ENCODE data around the gene CRYBB1. TPM values are rescaled to one million over a fixed set of nuclear protein-coding genes. Genes with fewer than 3 reads are reported as not detected.
A peak's percentile ranks its signal among the peaks of the same experiment; 100 is the strongest.

The CRYBB1 gene
- total RNA-seq, 4 donors from 2014 or later: 1.1 to 6.4 TPM; not detected in 2

DNA sequence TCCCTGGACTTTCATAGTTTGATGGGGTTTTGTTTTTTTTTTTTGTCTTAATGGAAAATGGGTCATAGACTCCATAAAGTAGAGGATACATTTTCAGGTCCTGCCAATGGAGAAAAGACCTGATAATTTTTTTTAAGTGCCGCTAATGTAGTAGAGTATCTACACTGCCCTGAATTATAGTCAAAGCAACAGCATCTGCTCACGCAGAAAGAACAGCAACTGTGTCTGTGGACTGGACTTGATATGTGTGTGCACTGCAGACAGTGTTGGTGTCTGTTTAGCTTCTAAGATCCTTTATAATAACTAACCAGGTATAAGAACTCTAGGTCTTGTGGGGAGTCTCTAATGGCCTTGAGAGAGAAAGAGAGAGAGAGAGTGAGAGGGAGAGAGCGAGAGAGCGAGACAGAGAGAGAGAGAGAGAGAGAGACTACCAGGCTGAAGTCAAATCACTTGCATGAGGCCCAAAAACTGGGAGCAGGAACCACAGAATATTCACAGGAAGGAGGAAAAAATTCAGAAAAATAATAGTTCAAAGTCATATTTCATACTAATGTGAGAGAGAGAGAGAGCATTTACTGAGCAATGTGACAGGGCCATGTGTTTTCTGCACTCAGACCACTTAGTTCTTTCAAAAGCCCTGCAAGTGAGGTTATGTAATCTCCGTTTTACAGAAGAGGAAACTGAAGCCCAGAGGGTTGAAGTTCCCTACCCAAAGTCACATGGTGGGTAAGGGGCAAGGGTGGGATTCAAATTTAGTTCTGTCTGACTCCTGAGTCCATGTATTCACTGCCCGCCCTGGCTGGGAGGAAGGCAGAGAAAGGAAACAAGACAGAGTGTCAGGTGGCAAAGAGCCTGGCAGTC is 30.9 kb upstream of the CRYBB1 start:
- Histone ChIP-seq H3K9me3 (no peaks in the 10 kb centered on the region), H3K27me3 (peaks cover 45% of the 10 kb centered on the region), H3K36me3 (no peaks in the 10 kb centered on the region), H3K4me3 (no peak overlapping the region), H3K4me1 (peaks cover 0 to 12% (median 9%) of the 10 kb centered on the region in 4 donors), H3K27ac (no peak overlapping the region)
- in situ Hi-C loops (cut with MboI; ENCODE audit: low pct_ligation_motif_present in 1 of 4, low pct_unique_long_range_greater_than_20kb in 1 of 4, low sequenced_read_pairs in 3 of 4) (no loop called here), intact Hi-C loops (cut with DNase I; ENCODE audit: low total_unique reads) (no loop called here)
- TF ChIP-seq, protein P1, sequence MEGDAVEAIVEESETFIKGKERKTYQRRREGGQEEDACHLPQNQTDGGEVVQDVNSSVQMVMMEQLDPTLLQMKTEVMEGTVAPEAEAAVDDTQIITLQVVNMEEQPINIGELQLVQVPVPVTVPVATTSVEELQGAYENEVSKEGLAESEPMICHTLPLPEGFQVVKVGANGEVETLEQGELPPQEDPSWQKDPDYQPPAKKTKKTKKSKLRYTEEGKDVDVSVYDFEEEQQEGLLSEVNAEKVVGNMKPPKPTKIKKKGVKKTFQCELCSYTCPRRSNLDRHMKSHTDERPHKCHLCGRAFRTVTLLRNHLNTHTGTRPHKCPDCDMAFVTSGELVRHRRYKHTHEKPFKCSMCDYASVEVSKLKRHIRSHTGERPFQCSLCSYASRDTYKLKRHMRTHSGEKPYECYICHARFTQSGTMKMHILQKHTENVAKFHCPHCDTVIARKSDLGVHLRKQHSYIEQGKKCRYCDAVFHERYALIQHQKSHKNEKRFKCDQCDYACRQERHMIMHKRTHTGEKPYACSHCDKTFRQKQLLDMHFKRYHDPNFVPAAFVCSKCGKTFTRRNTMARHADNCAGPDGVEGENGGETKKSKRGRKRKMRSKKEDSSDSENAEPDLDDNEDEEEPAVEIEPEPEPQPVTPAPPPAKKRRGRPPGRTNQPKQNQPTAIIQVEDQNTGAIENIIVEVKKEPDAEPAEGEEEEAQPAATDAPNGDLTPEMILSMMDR (IDR thresholded peaks at IDR 0.05): no peak
- no peak for TF ChIP-seq POLR2AphosphoS5 (IDR thresholded peaks at IDR 0.05)
- TF ChIP-seq EP300 (IDR thresholded peaks at IDR 0.05; ENCODE audit: low read depth): no peak
- TF ChIP-seq POLR2A (IDR thresholded peaks at IDR 0.05): no peak
- no peak for DNase-seq
- WGBS, 2 donors (ENCODE audit: low coverage in 1 of 2): 70 to 75% methylated on average over 5 to 6 of the region's 6 CpGs

DNA sequence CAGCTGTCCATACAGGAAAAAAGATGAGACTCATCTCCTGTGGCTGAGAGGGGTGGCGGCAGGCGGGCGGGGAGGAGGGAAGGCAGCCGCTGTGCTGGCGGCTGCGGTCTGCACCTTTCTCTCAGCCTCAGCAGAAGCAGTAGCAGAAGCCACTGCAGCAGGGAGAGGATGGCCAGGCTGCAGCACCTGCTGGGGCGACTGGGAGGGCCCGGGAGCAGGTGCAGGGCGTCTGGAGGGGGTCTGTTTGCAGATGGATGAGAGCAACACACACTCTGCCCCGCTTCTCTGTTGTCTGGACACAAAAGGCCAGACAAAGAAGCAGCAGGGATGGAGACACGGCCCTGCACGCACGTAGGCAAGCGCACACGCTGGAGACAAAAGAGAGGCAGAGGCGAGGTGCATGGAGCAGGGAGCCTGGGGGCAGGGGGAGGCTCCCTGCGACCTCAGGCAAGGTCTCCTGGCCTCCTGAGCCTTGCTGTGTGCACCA is 30.2 kb upstream of the CRYBB1 start:
- H3K36me3 ChIP-seq: no peaks in the 10 kb centered on the region
- in situ Hi-C loops (cut with MboI; ENCODE audit: low pct_ligation_motif_present in 1 of 4, low pct_unique_long_range_greater_than_20kb in 1 of 4, low sequenced_read_pairs in 3 of 4) (no loop called here), intact Hi-C loops (cut with DNase I; ENCODE audit: low total_unique reads) (no loop called here)
- H3K4me1 ChIP-seq: peaks cover 2 to 12% (median 9%) of the 10 kb centered on the region in 4 donors
- no peaks in the 10 kb centered on the region for H3K9me3 ChIP-seq
- TF ChIP-seq POLR2A (IDR thresholded peaks at IDR 0.05): no peak
- TF ChIP-seq EP300 (IDR thresholded peaks at IDR 0.05; ENCODE audit: low read depth): no peak
- no peak for TF ChIP-seq POLR2AphosphoS5 (IDR thresholded peaks at IDR 0.05)
- TF ChIP-seq, protein P1 (IDR thresholded peaks at IDR 0.05): no peak
- no peak overlapping the region for H3K27ac ChIP-seq
- WGBS, 2 donors (ENCODE audit: low coverage in 1 of 2): 17 to 21% methylated on average over 2 to 17 of the region's 17 CpGs
- no peak overlapping the region for H3K4me3 ChIP-seq
- H3K27me3 ChIP-seq: peaks cover 45% of the 10 kb centered on the region
- DNase-seq: peak; percentile 22

DNA sequence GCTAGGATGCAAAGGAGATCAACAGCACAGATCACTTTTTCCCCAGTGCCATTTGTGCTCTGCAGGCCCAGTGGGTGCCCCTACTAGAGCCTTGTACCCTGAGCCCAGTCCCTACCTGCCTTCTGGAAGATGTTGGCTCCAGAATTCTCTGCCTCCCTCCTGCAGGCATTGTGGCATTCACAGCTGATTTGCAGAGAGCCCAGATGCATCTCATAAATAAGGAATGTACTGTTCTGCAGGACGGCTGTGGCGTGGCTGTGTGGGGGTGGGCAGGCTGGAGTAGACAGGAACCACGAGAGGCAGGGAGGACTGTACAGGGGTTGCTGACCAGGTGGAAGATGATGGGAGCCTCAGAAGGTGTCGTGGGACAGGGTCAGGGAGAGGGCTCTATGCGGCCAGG is 28.3 kb upstream of the CRYBB1 start:
- Histone ChIP-seq H3K9me3 (no peaks in the 10 kb centered on the region), H3K36me3 (no peaks in the 10 kb centered on the region), H3K27ac (no peak overlapping the region), H3K27me3 (peaks cover 31% of the 10 kb centered on the region), H3K4me1 (peaks cover 3 to 12% (median 9%) of the 10 kb centered on the region in 4 donors), H3K4me3 (no peak overlapping the region)
- no peak for TF ChIP-seq POLR2AphosphoS5 (IDR thresholded peaks at IDR 0.05)
- TF ChIP-seq EP300 (IDR thresholded peaks at IDR 0.05; ENCODE audit: low read depth): no peak
- TF ChIP-seq POLR2A (IDR thresholded peaks at IDR 0.05): no peak
- TF ChIP-seq, protein P1 (IDR thresholded peaks at IDR 0.05): no peak
- intact Hi-C loops (cut with DNase I; ENCODE audit: low total_unique reads): no loop called here
- 53 to 54% methylated on average over 5 of the region's 5 CpGs for WGBS, 2 donors (ENCODE audit: low coverage in 1 of 2)
- in situ Hi-C loops (cut with MboI; ENCODE audit: low pct_ligation_motif_present in 1 of 4, low pct_unique_long_range_greater_than_20kb in 1 of 4, low sequenced_read_pairs in 3 of 4): no loop called here
- DNase-seq: no peak

DNA sequence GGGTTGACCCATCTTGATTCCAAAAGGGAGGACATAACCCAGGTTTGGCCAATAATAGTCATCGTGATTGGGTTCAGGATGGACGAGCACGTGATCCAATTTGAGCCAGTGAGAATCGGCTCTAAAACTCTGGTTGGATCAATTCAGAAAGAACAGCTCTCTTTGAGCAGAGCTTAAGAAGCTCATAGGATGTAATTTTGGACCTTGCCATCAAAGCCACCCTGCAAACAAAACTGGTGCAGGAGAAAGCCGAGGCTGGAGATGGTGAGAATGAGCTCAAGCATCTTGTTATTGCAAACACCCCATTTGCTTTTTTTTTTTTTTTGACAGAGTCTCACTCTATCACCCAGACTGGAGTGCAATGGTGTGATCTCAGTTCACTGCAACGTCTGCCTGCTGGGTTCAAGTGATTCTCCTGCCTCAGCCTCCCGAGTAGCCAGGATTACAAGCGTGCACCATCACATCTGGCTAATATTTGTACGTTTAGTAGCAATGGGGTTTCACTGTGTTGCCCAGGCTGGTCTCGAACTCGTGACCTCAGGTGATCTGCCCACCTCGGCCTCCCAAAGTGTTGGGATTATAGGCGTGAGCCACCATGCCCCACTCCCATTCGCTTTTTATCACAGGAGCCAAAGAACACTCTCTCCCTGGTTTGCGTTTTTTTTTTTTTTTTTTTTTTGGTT is 25.7 kb upstream of the CRYBB1 start:
- intact Hi-C loops (cut with DNase I; ENCODE audit: low total_unique reads) (no loop called here), in situ Hi-C loops (cut with MboI; ENCODE audit: low pct_ligation_motif_present in 1 of 4, low pct_unique_long_range_greater_than_20kb in 1 of 4, low sequenced_read_pairs in 3 of 4) (no loop called here)
- H3K4me3 ChIP-seq: no peak overlapping the region
- H3K9me3 ChIP-seq: no peaks in the 10 kb centered on the region
- H3K27me3 ChIP-seq: peaks cover 23% of the 10 kb centered on the region
- TF ChIP-seq POLR2AphosphoS5 (IDR thresholded peaks at IDR 0.05) (no peak), POLR2A (IDR thresholded peaks at IDR 0.05) (no peak), EP300 (IDR thresholded peaks at IDR 0.05; ENCODE audit: low read depth) (no peak)
- no peaks in the 10 kb centered on the region for H3K36me3 ChIP-seq
- DNase-seq: no peak
- no peak overlapping the region for H3K27ac ChIP-seq
- WGBS, 2 donors (ENCODE audit: low coverage in 1 of 2): 91 to 93% methylated on average over 10 to 15 of the region's 15 CpGs
- peaks cover 3 to 12% (median 9%) of the 10 kb centered on the region in 4 donors for H3K4me1 ChIP-seq

All from transverse colon (tissue), 4 donors.